ENCODE results near the gene UACA.

DNA sequence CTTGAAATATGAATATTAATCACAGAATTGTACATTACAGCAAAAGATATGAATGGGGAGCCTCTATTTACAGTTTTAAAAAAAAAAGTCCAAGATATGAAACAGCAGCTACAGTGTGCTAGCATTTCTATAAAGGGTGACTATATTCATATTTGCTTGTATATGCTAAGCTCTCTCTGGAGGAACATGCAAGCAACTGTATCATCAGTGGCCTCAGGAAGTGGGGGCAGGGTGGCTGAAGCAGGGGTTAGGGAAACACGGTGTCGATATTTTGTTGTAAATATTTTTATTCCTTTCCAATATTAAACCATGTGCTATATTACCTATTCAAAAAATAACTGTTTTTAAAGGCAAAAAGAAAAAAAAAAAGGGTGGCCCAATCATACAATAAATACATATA lies 2.3 kb downstream of the UACA start:
- TF ChIP-seq, protein P1, sequence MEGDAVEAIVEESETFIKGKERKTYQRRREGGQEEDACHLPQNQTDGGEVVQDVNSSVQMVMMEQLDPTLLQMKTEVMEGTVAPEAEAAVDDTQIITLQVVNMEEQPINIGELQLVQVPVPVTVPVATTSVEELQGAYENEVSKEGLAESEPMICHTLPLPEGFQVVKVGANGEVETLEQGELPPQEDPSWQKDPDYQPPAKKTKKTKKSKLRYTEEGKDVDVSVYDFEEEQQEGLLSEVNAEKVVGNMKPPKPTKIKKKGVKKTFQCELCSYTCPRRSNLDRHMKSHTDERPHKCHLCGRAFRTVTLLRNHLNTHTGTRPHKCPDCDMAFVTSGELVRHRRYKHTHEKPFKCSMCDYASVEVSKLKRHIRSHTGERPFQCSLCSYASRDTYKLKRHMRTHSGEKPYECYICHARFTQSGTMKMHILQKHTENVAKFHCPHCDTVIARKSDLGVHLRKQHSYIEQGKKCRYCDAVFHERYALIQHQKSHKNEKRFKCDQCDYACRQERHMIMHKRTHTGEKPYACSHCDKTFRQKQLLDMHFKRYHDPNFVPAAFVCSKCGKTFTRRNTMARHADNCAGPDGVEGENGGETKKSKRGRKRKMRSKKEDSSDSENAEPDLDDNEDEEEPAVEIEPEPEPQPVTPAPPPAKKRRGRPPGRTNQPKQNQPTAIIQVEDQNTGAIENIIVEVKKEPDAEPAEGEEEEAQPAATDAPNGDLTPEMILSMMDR (IDR thresholded peaks at IDR 0.05): no peak
- TF ChIP-seq POLR2AphosphoS5 (IDR thresholded peaks at IDR 0.05): no peak

Measured in stomach (tissue), 4 donors.